ENCODE measurements around the gene CD83. TPM values are rescaled to one million over a fixed set of nuclear protein-coding genes. Genes with fewer than 3 reads are reported as not detected.
A peak's percentile ranks its signal among the peaks of the same experiment; 100 is the strongest.

The CD83 gene
- polyA plus RNA-seq, 1 donor (not counting 4 experiments of a cell fraction or from before 2014, with no cell fraction given): 3.4 TPM

GRCh38 chr6:14128746-14129145 is 11.2 kb downstream of the CD83 start:
- Histone ChIP-seq H2AFZ (ENCODE audit: control insufficient read depth, low read length) (no peak overlapping the region), H3K27ac (ENCODE audit: control insufficient read depth, insufficient read depth, low read length) (no peak overlapping the region), H3K79me2 (ENCODE audit: control insufficient read depth, insufficient read depth, low read length) (no peaks in the 10 kb centered on the region), H3K4me2 (ENCODE audit: control insufficient read depth, extremely low read depth, insufficient read depth, low read depth, low read length) (no peak overlapping the region), H3K36me3 (ENCODE audit: control insufficient read depth in 2 of 2, extremely low read depth in 1 of 2, insufficient read depth in 2 of 2, low read length in 2 of 2) (no peaks in the 10 kb centered on the region), H3K4me3 (ENCODE audit: control insufficient read depth in 2 of 3, extremely low read depth in 1 of 3, insufficient read depth in 2 of 3, low read depth in 1 of 3, low read length in 3 of 3) (no peak overlapping the region), H3K9me1 (ENCODE audit: control insufficient read depth, extremely low read depth, insufficient read depth, low read length) (no peaks in the 10 kb centered on the region), H3K9ac (ENCODE audit: control insufficient read depth, extremely low read depth, insufficient read depth, low read length) (no peak overlapping the region), H4K20me1 (ENCODE audit: control insufficient read depth, extremely low read depth, insufficient read depth, low read length) (no peaks in the 10 kb centered on the region), H3K9me3 (ENCODE audit: control insufficient read depth, low read depth, low read length) (no peaks in the 10 kb centered on the region), H3K27me3 (ENCODE audit: control insufficient read depth, extremely low read depth, insufficient read depth, low read length) (no peaks in the 10 kb centered on the region), H3K4me1 (ENCODE audit: control insufficient read depth, extremely low read depth, insufficient read depth, low read length) (peaks cover 9% of the 10 kb centered on the region)
- DNase-seq (ENCODE audit: low read depth, low spot score) (no peak), FAIRE-seq (no peak)
- no peak for TF ChIP-seq EZH2 (IDR thresholded peaks at IDR 0.05; ENCODE audit: low read length)
- TF ChIP-seq, protein P1, sequence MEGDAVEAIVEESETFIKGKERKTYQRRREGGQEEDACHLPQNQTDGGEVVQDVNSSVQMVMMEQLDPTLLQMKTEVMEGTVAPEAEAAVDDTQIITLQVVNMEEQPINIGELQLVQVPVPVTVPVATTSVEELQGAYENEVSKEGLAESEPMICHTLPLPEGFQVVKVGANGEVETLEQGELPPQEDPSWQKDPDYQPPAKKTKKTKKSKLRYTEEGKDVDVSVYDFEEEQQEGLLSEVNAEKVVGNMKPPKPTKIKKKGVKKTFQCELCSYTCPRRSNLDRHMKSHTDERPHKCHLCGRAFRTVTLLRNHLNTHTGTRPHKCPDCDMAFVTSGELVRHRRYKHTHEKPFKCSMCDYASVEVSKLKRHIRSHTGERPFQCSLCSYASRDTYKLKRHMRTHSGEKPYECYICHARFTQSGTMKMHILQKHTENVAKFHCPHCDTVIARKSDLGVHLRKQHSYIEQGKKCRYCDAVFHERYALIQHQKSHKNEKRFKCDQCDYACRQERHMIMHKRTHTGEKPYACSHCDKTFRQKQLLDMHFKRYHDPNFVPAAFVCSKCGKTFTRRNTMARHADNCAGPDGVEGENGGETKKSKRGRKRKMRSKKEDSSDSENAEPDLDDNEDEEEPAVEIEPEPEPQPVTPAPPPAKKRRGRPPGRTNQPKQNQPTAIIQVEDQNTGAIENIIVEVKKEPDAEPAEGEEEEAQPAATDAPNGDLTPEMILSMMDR (optimal IDR thresholded peaks at IDR 0.05 in 1 of 3, IDR thresholded peaks at IDR 0.05 in 1 of 3, conservative IDR thresholded peaks at IDR 0.05 in 1 of 3; ENCODE audit: extremely low read depth in 1 of 3, insufficient read depth in 2 of 3, low read length in 3 of 3): no peak
- dilution Hi-C loops (cut with MboI; ENCODE audit: extremely low pct_ligation_motif_present, low sequenced_read_pairs): no loop called here

- Histone ChIP-seq H3K79me2 (ENCODE audit: control insufficient read depth, insufficient read depth, low read length) (no peaks in the 10 kb centered on the region), H3K27me3 (ENCODE audit: control insufficient read depth, extremely low read depth, insufficient read depth, low read length) (no peaks in the 10 kb centered on the region), H3K4me3 (ENCODE audit: control insufficient read depth in 2 of 3, extremely low read depth in 1 of 3, insufficient read depth in 2 of 3, low read depth in 1 of 3, low read length in 3 of 3) (no peak overlapping the region), H3K9me3 (ENCODE audit: control insufficient read depth, low read depth, low read length) (no peaks in the 10 kb centered on the region), H2AFZ (ENCODE audit: control insufficient read depth, low read length) (no peak overlapping the region), H4K20me1 (ENCODE audit: control insufficient read depth, extremely low read depth, insufficient read depth, low read length) (no peaks in the 10 kb centered on the region), H3K36me3 (ENCODE audit: control insufficient read depth in 2 of 2, extremely low read depth in 1 of 2, insufficient read depth in 2 of 2, low read length in 2 of 2) (no peaks in the 10 kb centered on the region), H3K27ac (ENCODE audit: control insufficient read depth, insufficient read depth, low read length) (no peak overlapping the region), H3K4me1 (ENCODE audit: control insufficient read depth, extremely low read depth, insufficient read depth, low read length) (peaks cover 9% of the 10 kb centered on the region), H3K9ac (ENCODE audit: control insufficient read depth, extremely low read depth, insufficient read depth, low read length) (no peak overlapping the region), H3K9me1 (ENCODE audit: control insufficient read depth, extremely low read depth, insufficient read depth, low read length) (no peaks in the 10 kb centered on the region), H3K4me2 (ENCODE audit: control insufficient read depth, extremely low read depth, insufficient read depth, low read depth, low read length) (no peak overlapping the region)
- TF ChIP-seq, protein P1 (optimal IDR thresholded peaks at IDR 0.05 in 1 of 3, IDR thresholded peaks at IDR 0.05 in 1 of 3, conservative IDR thresholded peaks at IDR 0.05 in 1 of 3; ENCODE audit: extremely low read depth in 1 of 3, insufficient read depth in 2 of 3, low read length in 3 of 3): peak; percentile 14 to 63 (median 34)
- TF ChIP-seq EZH2 (IDR thresholded peaks at IDR 0.05; ENCODE audit: low read length): no peak
- dilution Hi-C loops (cut with MboI; ENCODE audit: extremely low pct_ligation_motif_present, low sequenced_read_pairs): no loop called here
- DNase-seq (ENCODE audit: low read depth, low spot score) (no peak), FAIRE-seq (no peak)
Observed at GRCh38 chr6:14129575-14129974, 12.0 kb downstream of the CD83 start.

All from keratinocyte (primary cell).